GM18951 (cell line): ENCODE results near the gene TMEM88.

Experiments used
- POLR2A ChIP-seq: IDR thresholded peaks from 4 replicates; pipeline ENCODE4 v1.6.1; 2011; ENCODE audit warnings: mild to moderate bottlenecking; ENCODE audit not compliant: insufficient read length, insufficient read depth; ENCODE audit errors: extremely low read depth
- in situ Hi-C: fragments of 300-500 bp; cut with MboI; formaldehyde crosslinking; loops from one replicate; pipeline ENCODE4 v1.12.0; 2022; ENCODE audit warnings: low sequenced_read_pairs, mixed read lengths, inconsistent platforms; ENCODE audit not compliant: unreplicated experiment

Gene TMEM88

DNA sequence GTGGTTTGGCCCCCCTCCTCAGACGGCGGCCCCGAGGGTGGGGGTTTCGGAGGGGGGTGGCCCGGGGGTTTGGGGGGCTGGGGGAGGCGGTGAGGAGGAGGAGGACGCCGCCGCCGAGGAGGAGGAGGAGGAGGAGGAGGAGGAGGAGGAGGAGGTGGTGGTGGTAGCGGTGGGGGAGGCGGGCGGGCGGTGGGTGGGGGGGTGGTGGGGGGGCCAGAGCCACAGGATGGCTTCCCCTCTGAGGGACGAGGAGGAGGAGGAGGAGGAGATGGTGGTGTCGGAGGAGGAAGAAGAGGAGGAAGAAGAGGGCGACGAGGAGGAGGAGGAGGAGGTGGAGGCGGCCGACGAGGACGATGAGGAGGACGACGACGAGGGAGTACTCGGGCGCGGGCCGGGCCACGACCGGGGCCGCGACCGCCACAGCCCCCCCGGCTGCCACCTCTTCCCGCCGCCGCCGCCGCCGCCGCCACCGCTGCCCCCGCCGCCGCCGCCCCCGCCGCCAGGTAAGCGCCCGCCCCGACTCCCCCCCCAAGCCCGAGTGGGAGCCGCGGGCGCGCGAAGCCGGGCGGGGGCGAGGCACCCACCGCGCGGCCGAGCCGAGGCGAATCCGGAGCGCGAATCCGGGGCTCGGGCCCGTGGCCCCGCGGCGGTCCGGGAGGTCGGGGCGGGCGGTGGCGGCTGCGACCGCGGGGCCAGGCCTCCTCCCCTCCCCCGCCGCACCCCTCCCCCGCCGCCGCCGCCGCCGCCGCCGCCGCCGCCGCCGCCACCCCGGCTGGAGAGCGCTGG lies 29.9 kb downstream of the TMEM88 start:
- in situ Hi-C loops: no loop called here

DNA sequence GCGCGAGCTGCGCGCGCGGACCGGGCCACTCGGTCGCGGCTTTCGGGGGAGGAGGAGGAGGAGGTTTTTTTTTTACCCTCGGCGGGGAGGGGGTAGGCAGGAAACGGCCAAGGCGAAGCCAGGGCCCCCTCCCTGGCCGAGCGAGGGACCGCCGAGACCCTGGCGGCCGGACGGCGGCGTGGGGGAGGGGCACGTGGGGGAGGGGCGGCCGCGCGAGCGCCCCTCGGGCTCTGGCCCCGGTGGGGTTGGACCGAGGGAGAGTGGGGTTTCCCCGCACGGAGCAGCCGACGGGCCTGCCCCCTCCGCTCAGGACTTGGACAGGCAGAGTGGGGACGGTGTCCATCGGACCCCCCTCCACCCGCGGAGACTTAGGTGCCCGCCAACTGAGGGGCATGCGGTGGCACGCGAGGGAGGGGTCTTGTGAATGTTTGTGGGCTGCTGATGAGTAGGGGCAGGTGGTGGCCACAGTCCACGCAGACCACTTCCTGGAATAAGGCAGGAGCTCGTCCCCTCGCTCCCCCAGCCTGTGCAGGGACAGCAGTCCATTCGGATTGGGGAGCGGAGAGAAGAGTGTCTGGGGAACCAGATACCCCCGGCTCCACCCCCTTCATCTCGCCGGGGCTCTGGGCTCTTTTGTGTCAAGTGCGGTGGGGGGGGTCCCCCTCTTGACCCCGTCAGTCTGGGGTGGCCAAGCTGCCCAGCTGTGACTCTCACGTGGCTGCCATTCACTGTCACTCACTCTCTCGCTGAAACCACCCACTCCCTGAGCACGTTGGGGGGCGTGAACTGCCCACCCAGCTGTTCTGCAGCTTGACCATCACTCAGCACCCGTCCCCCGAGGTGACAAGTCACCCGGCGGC lies 30.7 kb downstream of the TMEM88 start:
- in situ Hi-C loops: no loop called here
- peak; percentile 65 for TF ChIP-seq POLR2A

More for the DNA sequence above, 29.9 kb downstream of the TMEM88 start:
- TF ChIP-seq POLR2A: no peak

DNA sequence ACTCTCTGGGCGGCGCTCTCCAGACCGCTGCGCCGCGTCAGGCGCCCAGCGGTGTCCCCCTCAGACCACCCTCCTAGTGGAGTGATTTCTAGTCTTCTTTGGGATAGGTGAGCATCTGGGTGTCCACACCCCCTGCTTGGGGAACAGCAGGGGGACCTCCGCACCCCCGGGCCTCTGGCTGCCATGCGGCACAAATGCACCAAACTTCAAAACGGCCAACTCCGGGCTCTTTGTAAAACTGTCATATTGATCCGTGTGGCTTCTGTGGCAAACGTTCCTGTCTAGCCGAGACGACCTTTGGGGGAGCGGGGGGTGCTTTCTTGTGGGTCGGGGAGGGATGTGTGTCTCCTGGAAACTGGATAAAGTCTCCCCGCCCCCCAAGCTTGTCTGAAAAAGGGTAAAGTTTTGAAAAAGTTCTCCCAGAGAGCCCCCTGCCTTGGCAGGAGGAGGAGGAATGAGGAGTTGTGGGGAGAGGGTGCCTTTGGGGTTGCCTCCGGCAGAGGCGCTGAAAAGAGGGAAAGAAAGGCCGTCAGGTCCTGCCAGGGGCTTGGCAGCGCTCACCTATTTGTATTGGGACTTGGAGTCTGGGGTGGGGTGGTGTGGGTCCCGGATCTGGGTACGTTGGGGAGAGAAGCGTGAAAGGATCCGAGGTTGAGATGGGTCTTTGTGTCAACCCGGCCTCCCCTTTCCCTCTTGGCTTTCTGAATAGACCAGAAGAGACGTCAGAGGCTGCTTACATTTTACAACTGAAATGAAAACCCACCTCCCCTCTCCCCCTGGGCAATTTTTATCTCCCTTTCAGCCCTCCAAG lies 31.6 kb downstream of the TMEM88 start:
- TF ChIP-seq POLR2A: no peak
- in situ Hi-C loops: no loop called here

DNA sequence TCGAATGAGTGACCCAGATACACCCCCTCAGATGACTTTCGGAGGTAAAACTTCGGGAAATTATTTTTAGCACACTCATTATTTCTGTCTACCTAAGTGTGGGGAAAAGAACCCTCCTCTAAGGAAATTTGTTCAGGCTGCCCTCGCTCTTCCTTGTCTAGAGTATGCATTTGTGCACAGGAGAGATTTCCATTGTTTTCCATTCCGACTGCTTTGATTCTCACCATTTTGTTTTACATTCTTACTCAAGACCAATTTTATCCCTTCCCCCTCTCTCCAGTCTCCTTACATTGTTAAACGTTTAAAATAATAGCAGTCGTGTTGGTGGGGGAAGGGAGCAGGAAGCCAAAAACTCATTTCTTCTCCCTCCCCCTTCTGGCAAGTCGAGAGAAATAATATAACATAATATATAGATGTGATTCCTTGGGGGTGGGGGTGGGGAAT lies 32.2 kb downstream of the TMEM88 start:
- in situ Hi-C loops: no loop called here
- no peak for TF ChIP-seq POLR2A

DNA sequence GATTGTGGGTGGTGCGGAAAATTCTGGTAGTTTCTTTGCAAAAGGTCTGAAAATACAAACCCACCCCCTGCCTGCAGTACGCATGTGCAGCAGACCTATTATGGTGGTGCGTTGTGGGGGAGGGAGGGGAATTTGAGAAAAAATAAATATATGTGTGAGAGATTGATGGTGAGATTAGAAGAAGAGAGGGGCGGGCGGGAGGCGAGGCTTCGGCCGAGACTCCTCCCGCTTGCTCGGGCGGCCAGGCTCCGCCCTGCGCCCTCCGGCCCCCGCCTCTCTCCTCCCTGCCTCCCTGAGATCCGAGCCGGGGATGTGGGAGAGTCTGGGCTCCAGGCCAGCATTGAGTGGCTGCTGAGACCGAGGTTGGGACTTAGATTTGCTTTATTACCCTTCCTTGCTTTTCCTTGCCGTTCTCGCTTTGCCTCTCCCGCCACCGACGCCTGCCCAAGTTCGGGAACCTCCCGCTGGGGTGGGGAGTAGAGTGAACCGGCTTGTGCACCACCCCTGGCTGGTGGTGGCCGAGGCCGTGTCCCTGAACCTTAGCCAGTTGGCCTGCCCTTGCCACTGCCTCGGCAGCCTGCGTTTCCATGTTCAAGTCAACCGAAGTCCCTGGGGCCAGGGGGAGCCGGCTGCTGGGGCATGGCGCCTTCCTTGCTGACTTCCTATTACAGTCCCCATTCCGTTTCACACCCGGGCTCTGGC lies 32.8 kb downstream of the TMEM88 start:
- in situ Hi-C loops: no loop called here
- TF ChIP-seq POLR2A: peak; percentile 62

DNA sequence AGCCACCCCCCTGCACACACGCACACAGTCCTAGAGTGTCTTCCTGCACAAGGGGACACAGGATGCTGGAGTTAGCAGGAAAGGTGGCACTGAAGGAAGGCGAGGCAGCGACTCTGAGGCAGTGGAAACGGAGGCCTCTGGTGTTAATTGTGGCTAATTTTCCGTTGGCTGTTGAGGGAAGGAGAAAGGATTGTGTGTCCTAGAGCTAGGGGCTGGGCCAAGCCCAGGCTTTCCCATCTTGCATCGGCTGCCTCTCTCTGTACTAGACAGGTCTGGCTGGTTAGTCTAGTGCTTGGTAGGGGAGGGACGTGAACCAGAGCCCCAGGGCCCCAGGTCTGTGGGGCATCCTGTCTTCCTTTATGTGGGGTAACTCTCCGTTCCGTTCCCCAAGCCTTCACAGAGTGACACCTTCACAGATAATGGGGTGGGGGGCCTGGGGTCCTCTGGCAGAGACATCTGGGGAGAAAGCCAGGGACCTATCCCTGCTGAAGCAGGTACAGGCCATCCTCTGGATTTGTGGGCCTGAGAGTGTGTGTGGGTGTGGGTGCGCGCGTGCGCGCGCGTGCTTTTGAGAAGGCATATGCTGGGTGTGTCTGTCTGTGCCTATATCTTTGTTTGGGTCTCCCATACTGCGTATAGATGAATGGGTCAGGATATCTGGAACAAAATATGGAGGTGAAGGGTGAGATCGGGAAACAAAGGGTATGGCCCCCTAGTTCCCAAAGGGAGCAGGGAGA lies 33.5 kb downstream of the TMEM88 start, which contains the start of gene CHD3:
Gene CHD3 (plus strand): TSS at position 606 of the 737 bp plus-strand sequence. CDS start 212 bp downstream, outside the sequence.
- in situ Hi-C loops: no loop called here

DNA sequence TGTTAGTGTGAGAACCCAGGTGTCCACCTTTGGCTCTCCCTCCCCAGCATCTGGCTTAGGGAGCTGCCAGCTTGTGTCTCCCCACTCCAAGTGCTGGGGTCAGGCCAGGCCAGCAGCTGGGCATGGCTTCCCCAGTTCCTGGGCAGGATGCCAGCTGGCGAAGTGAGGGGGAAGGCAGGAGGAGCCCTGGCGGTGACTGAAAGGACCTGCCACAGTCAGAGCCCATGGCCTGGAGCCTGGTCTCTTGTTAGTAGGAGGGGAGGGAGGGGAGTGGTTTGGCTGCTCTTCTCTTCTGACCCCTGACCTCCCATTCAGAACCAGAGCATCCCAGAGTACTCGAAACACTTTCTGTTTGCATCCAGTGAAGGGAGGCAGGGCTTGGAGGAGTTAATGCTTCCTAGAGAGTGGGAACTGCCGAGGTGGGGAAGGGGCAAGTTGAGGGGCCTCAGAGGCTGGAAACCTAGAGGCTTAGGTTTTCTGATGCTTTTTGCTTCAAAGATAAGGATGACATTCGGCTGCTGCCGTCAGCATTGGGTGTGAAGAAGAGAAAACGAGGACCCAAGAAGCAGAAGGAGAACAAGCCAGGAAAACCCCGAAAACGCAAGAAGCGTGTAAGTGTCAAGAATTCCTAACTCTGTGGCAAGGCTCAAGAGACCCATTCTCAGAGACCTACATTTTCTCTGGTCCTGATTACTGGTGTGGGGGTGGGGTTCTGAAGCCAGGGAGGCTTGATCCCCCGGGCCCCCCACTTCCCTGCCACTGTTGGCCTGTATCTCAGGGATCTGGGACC lies 34.5 kb downstream of the TMEM88 start:
- TF ChIP-seq POLR2A: no peak
- in situ Hi-C loops: no loop called here

More for the DNA sequence above, 33.5 kb downstream of the TMEM88 start, which contains the start of gene CHD3:
- no peak for TF ChIP-seq POLR2A

DNA sequence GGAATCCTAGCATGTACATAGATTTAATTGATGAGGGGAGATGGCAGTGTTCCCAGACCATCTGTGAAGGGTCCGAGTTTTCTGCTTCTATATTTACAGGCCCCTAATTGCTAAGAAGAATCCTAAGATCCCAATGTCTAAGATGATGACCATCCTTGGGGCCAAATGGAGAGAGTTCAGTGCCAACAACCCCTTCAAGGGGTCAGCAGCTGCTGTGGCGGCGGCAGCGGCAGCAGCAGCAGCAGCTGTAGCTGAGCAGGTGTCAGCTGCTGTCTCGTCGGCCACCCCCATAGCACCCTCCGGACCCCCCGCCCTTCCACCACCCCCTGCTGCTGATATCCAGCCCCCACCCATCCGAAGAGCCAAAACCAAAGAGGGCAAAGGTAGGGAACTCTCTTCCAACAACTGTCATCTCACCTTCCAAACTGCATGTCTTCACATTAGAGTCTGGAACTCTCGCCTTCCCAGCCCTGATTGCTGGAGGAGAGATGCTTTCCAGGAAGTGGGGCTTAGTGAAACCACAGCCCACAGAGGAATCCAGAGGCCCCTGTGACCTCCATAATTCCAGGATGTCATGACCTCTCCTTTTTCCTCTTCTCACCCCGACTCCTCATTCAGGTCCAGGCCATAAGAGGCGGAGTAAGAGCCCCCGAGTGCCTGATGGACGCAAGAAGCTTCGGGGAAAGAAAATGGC lies 38.5 kb downstream of the TMEM88 start:
- in situ Hi-C loops: no loop called here
- TF ChIP-seq POLR2A: no peak

DNA sequence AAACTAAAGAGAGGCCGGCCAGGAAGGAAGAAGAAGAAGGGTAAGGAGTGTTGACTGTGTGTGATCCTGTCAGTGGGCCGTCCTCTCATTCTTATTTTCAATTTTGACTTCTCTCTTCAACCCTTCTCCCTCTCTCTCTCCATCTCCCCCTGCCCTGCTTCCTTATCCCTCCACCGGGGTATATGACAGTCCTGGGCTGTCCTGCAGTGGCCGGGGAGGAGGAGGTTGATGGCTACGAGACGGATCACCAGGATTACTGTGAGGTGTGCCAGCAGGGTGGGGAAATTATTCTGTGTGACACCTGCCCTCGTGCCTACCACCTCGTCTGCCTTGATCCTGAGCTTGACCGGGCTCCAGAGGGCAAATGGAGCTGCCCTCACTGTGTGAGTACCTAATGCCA lies 39.4 kb downstream of the TMEM88 start:
- in situ Hi-C loops: no loop called here
- no peak for TF ChIP-seq POLR2A

DNA sequence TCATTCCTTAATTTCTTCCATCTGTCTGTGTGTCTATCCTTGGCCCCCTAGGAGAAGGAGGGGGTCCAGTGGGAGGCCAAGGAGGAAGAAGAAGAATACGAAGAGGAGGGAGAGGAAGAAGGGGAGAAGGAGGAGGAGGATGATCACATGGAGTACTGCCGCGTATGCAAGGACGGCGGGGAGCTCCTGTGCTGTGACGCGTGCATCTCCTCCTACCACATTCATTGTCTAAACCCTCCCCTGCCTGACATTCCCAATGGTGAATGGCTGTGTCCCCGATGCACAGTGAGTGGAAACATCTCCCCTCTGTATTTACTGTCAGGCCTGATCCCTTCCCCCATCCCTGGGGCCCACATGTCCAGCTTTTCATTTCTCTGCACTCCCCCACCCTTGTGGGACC lies 40.0 kb downstream of the TMEM88 start:
- no peak for TF ChIP-seq POLR2A
- in situ Hi-C loops: no loop called here
